SK-N-SH (cell line): ENCODE measurements around the gene CFAP251. TPM values are rescaled to one million over a fixed set of nuclear protein-coding genes. Genes with fewer than 3 reads are reported as not detected.

Source experiments
- CTCF ChIA-PET: fragments of 300-600, 350-600 bp; formaldehyde crosslinking; extraction: SDS; loops from one replicate; lab custom pipeline; 2021; lab: Yijun Ruan, JAX
- POLR2A ChIA-PET: fragments of 350-600 bp; sonication (Branson Sonifier 250); formaldehyde crosslinking; extraction: SDS; loops from one replicate; lab custom pipeline; 2020; ENCODE audit warnings: antibody characterized with exemption, inconsistent platforms; lab: Yijun Ruan, JAX
- DNase-seq: peaks from one replicate; pipeline ENCODE4 v3.0.0; 2012
- H2AFZ ChIP-seq: fragments of 200-600 bp; sonication (generic); 2 replicates; pipeline ENCODE4 v1.8.1; 2016; ENCODE audit warnings: antibody characterized with exemption, mild to moderate bottlenecking, low read depth
- H3F3A ChIP-seq: fragments of 200-600 bp; sonication (generic); replicated peaks from 2 replicates; pipeline ENCODE3; 2016; ENCODE audit warnings: antibody characterized with exemption, mild to moderate bottlenecking; ENCODE audit not compliant: insufficient read depth
- H3K27ac ChIP-seq, 2 experiments: fragments of 200-500 bp in 1 of 2; fragments of 200-600 bp in 1 of 2; sonication (Bioruptor generic) in 1 of 2; sonication (generic), shearing (Covaris generic) in 1 of 2; 2 replicates each; pipeline versions ENCODE4 v1.5.1 to v1.6.1; 2014 to 2016; ENCODE audit warnings: low read depth in 2 of 2, inconsistent platforms in 1 of 2, low read length in 1 of 2, mild to moderate bottlenecking in 1 of 2, mixed read lengths in 1 of 2
- H3K27me3 ChIP-seq: fragments of 200-600 bp; sonication (generic), shearing (Covaris generic); 2 replicates; pipeline ENCODE4 v1.6.1; 2016; ENCODE audit warnings: mixed run types; ENCODE audit not compliant: insufficient read depth
- H3K36me3 ChIP-seq, 2 experiments: fragments of 200-500 bp in 1 of 2; fragments of 200-600 bp in 1 of 2; sonication (Bioruptor generic) in 1 of 2; sonication (generic) in 1 of 2; replicated peaks in 1 of 2; 2 replicates each; pipeline versions ENCODE3 to v1.5.1; 2014 to 2016; ENCODE audit warnings: low read length in 1 of 2, mild to moderate bottlenecking in 1 of 2; ENCODE audit not compliant: insufficient read depth in 2 of 2, control insufficient read depth in 1 of 2
- H3K4me1 ChIP-seq, 2 experiments: fragments of 200-500 bp in 1 of 2; fragments of 200-600 bp in 1 of 2; sonication (Bioruptor generic) in 1 of 2; sonication (generic), shearing (Covaris generic) in 1 of 2; 2 replicates each; pipeline versions ENCODE4 v1.5.1 to v1.6.1; 2014 to 2016; ENCODE audit warnings: low read depth in 1 of 2, low read length in 1 of 2, mixed run types in 1 of 2; ENCODE audit not compliant: insufficient read depth in 2 of 2, control insufficient read depth in 1 of 2
- H3K4me2 ChIP-seq: fragments of 200-600 bp; sonication (generic), shearing (Covaris generic); 2 replicates; pipeline ENCODE4 v1.6.1; 2017; ENCODE audit warnings: mixed run types
- H3K4me3 ChIP-seq, 2 experiments: fragments of 200-500 bp in 1 of 2; fragments of 200-600 bp in 1 of 2; sonication (Bioruptor generic) in 1 of 2; sonication (generic), shearing (Covaris generic) in 1 of 2; 2 replicates each; pipeline versions ENCODE4 v1.5.1 to v1.8.1; 2014 to 2016; ENCODE audit warnings: low read depth in 2 of 2, inconsistent platforms in 1 of 2, low read length in 1 of 2, mild to moderate bottlenecking in 1 of 2, mixed read lengths in 1 of 2, moderate library complexity in 1 of 2
- H3K79me2 ChIP-seq: fragments of 200-600 bp; sonication (generic); 2 replicates; pipeline ENCODE4 v1.8.1; 2017; ENCODE audit warnings: mild to moderate bottlenecking; ENCODE audit not compliant: insufficient read depth
- H3K9ac ChIP-seq: fragments of 200-600 bp; sonication (generic); 2 replicates; pipeline ENCODE4 v1.6.1; 2017; ENCODE audit warnings: mixed run types
- H3K9me2 ChIP-seq: fragments of 200-600 bp; sonication (generic); 2 replicates; pipeline ENCODE4 v1.6.1; 2017; ENCODE audit warnings: mixed run types
- H3K9me3 ChIP-seq: fragments of 200-600 bp; sonication (generic); 2 replicates; pipeline ENCODE4 v1.6.1; 2017; ENCODE audit warnings: mixed run types, mild to moderate bottlenecking, moderate library complexity
- H4K20me1 ChIP-seq: fragments of 200-600 bp; sonication (generic); 2 replicates; pipeline ENCODE4 v1.6.1; 2017; ENCODE audit warnings: mild to moderate bottlenecking, mixed run types; ENCODE audit not compliant: insufficient read depth
- FOSL2 ChIP-seq: IDR thresholded peaks from 2 replicates; pipeline ENCODE4 v1.4.0; 2012; ENCODE audit warnings: low read depth, mild to moderate bottlenecking, moderate library complexity, borderline replicate concordance
- MXI1 ChIP-seq: IDR thresholded peaks from 2 replicates; pipeline ENCODE4 v1.6.1; 2012; ENCODE audit warnings: mild to moderate bottlenecking, low read depth, low read length, improper control_type of control experiment
- RFX5 ChIP-seq: IDR thresholded peaks from 2 replicates; pipeline ENCODE4 v1.6.1; 2012; ENCODE audit warnings: mild to moderate bottlenecking, improper control_type of control experiment, low read length
- TAF1 ChIP-seq: IDR thresholded peaks from 2 replicates; pipeline ENCODE4 v1.6.1; 2012; ENCODE audit warnings: low read depth, mild to moderate bottlenecking, low read length, moderate library complexity, borderline replicate concordance
- WGBS: methylation state at CpG from one replicate; pipeline ENCODE4 v1.1.6; 2017; ENCODE audit warnings: low lambda C conversion rate; 5-methylcytosine and 5-hydroxymethylcytosine counted together
- polyA plus RNA-seq, 3 experiments: library from polyadenylated mRNA; depleted of rRNA; stranded (reverse); fragments of >200 nt; gene quantifications; 2 replicates each; pipeline ENCODE4 v1.2.3, GENCODE V29; 2012
- TF ChIP-seq, protein P1 (sequence below): IDR thresholded peaks from 2 replicates; pipeline ENCODE4 v1.4.0; 2012; ENCODE audit warnings: low read depth, borderline replicate concordance
- TF ChIP-seq, protein P2 (sequence below): fragments of 200-600 bp; sonication (generic); IDR thresholded peaks from 2 replicates; pipeline ENCODE4 v1.6.1; 2017; ENCODE audit warnings: antibody characterized with exemption, mild to moderate bottlenecking, moderate library complexity
- TF ChIP-seq, protein P3 (sequence below): IDR thresholded peaks from 2 replicates; pipeline ENCODE4 v1.6.1; 2012; ENCODE audit warnings: mild to moderate bottlenecking, low read depth, low read length, moderate library complexity

Gene CFAP251
- polyA plus RNA-seq, 1 of the 3 experiments (the other 2 are of a cell fraction): 5.7 TPM

- Histone ChIP-seq H3F3A (peaks cover 11% of the 10 kb centered on the region), H4K20me1 (no peaks in the 10 kb centered on the region), H3K9me3 (no peaks in the 10 kb centered on the region), H3K9ac (no peak overlapping the region), H2AFZ (no peak overlapping the region), H3K4me1 (peaks cover 0 to 2% of the 10 kb centered on the region in 2 experiments; a peak in 1 of 4 replicates), H3K36me3 (peaks cover 12 to 45% of the 10 kb centered on the region in 2 experiments), H3K27ac (no peak overlapping the region), H3K4me2 (no peak overlapping the region), H3K27me3 (no peaks in the 10 kb centered on the region), H3K9me2 (no peaks in the 10 kb centered on the region), H3K4me3 (no peak overlapping the region), H3K79me2 (peaks cover 12% of the 10 kb centered on the region; the same call in 1 of the 2 replicates)
- WGBS: 94% methylated on average over 4 of the region's 7 CpGs
- ChIA-PET CTCF (interaction anchor here (1.0 to 1.3 kb wide), 2 partner anchors 15 to 78 kb away, joined by 3 to 4 read pairs; no protein-coding TSS in a partner anchor), POLR2A (interaction anchor here (0.5 kb wide), 1 partner anchor 18 kb away, joined by 3 read pairs; no protein-coding TSS in a partner anchor)
- DNase-seq: no peak
- TF ChIP-seq RFX5: no peak
- no peak for TF ChIP-seq MXI1
- TF ChIP-seq, protein P1, sequence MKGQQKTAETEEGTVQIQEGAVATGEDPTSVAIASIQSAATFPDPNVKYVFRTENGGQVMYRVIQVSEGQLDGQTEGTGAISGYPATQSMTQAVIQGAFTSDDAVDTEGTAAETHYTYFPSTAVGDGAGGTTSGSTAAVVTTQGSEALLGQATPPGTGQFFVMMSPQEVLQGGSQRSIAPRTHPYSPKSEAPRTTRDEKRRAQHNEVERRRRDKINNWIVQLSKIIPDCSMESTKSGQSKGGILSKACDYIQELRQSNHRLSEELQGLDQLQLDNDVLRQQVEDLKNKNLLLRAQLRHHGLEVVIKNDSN: no peak
These were observed 127.8 kb downstream of the CFAP251 start for GRCh38 chr12:122046145-122046544.

DNA sequence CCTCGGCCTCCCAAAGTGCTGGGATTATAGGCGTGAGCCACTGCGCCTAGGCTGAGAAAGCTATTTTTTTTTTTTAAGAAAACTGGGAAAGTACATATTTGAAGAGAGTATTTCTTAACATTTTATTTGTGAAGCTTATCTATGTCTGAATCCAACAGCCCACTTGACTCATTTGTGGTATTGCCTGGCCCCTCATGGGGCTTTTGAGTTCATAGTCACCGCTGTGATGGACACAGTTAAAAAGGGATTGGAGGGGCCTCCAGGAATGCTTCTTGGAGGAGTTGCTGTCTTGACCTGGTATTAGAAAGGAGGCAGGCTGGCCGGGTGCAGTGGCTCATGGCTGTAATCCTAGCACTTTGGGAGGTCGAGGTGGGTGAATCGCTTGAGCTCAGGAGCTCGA is 129.8 kb downstream of the CFAP251 start:
- ChIA-PET CTCF (interaction anchor here (0.9 to 2.8 kb wide), 6 partner anchors 17 to 424 kb away, joined by 3 to 23 read pairs (median 3); no protein-coding TSS in a partner anchor), POLR2A (no interaction called here)
- H3F3A ChIP-seq: peaks cover 24% of the 10 kb centered on the region
- H3K9ac ChIP-seq: no peak overlapping the region
- H3K9me2 ChIP-seq: no peaks in the 10 kb centered on the region
- H3K27ac ChIP-seq: no peak overlapping the region
- no peak overlapping the region for H3K4me2 ChIP-seq
- WGBS: 95% methylated on average over 7 of the region's 8 CpGs
- no peak for DNase-seq
- TF ChIP-seq, protein P2, sequence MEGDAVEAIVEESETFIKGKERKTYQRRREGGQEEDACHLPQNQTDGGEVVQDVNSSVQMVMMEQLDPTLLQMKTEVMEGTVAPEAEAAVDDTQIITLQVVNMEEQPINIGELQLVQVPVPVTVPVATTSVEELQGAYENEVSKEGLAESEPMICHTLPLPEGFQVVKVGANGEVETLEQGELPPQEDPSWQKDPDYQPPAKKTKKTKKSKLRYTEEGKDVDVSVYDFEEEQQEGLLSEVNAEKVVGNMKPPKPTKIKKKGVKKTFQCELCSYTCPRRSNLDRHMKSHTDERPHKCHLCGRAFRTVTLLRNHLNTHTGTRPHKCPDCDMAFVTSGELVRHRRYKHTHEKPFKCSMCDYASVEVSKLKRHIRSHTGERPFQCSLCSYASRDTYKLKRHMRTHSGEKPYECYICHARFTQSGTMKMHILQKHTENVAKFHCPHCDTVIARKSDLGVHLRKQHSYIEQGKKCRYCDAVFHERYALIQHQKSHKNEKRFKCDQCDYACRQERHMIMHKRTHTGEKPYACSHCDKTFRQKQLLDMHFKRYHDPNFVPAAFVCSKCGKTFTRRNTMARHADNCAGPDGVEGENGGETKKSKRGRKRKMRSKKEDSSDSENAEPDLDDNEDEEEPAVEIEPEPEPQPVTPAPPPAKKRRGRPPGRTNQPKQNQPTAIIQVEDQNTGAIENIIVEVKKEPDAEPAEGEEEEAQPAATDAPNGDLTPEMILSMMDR: no peak
- TF ChIP-seq TAF1 (no peak), FOSL2 (no peak), MXI1 (no peak)
- TF ChIP-seq, protein P3, sequence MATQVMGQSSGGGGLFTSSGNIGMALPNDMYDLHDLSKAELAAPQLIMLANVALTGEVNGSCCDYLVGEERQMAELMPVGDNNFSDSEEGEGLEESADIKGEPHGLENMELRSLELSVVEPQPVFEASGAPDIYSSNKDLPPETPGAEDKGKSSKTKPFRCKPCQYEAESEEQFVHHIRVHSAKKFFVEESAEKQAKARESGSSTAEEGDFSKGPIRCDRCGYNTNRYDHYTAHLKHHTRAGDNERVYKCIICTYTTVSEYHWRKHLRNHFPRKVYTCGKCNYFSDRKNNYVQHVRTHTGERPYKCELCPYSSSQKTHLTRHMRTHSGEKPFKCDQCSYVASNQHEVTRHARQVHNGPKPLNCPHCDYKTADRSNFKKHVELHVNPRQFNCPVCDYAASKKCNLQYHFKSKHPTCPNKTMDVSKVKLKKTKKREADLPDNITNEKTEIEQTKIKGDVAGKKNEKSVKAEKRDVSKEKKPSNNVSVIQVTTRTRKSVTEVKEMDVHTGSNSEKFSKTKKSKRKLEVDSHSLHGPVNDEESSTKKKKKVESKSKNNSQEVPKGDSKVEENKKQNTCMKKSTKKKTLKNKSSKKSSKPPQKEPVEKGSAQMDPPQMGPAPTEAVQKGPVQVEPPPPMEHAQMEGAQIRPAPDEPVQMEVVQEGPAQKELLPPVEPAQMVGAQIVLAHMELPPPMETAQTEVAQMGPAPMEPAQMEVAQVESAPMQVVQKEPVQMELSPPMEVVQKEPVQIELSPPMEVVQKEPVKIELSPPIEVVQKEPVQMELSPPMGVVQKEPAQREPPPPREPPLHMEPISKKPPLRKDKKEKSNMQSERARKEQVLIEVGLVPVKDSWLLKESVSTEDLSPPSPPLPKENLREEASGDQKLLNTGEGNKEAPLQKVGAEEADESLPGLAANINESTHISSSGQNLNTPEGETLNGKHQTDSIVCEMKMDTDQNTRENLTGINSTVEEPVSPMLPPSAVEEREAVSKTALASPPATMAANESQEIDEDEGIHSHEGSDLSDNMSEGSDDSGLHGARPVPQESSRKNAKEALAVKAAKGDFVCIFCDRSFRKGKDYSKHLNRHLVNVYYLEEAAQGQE: no peak
- H3K79me2 ChIP-seq: peaks cover 7% of the 10 kb centered on the region; the same call in 1 of the 2 replicates
- H3K27me3 ChIP-seq: no peaks in the 10 kb centered on the region
- H4K20me1 ChIP-seq: no peaks in the 10 kb centered on the region
- H2AFZ ChIP-seq: no peak overlapping the region
- H3K36me3 ChIP-seq: peaks cover 12 to 38% of the 10 kb centered on the region in 2 experiments
- H3K4me1 ChIP-seq: peaks cover 0 to 3% of the 10 kb centered on the region in 2 experiments; a peak in 1 of 4 replicates
- no peaks in the 10 kb centered on the region for H3K9me3 ChIP-seq
- H3K4me3 ChIP-seq: no peak overlapping the region
